ENCODE results near the gene DRGX. TPM values are rescaled to one million over a fixed set of nuclear protein-coding genes. Genes with fewer than 3 reads are reported as not detected.
A peak's percentile ranks its signal among the peaks of the same experiment; 100 is the strongest.

DRGX gene
- total and polyA plus RNA-seq, 10 of the 15 experiments (the other 5 are each of a cell fraction or from before 2014, with no cell fraction given) = not detected

GRCh38 chr10:49444349-49444748, 48.5 kb upstream of the DRGX start:
- Histone ChIP-seq H4K20me1 (ENCODE audit: control insufficient read depth, insufficient read depth) (no peaks in the 10 kb centered on the region), H3K27me3 (replicated peaks in 1 of 2; ENCODE audit: control insufficient read depth in 2 of 2, insufficient read depth in 2 of 2, low read length in 1 of 2) (no peaks in the 10 kb centered on the region), H3K79me2 (ENCODE audit: control insufficient read depth, insufficient read depth, low read length) (no peaks in the 10 kb centered on the region), H3K27ac (ENCODE audit: control insufficient read depth, insufficient read depth) (no peak overlapping the region), H2AFZ (ENCODE audit: control insufficient read depth, low read depth, low read length) (no peak overlapping the region), H3K36me3 (ENCODE audit: control insufficient read depth in 2 of 2, insufficient read depth in 2 of 2, low read length in 1 of 2) (no peaks in the 10 kb centered on the region), H3K9me3 (replicated peaks; ENCODE audit: control insufficient read depth, insufficient read depth, low read length) (no peaks in the 10 kb centered on the region), H3K4me1 (ENCODE audit: control insufficient read depth, insufficient read depth, low read length) (no peaks in the 10 kb centered on the region), H3K9ac (ENCODE audit: control insufficient read depth, insufficient read depth, low read length) (no peak overlapping the region), H3K4me2 (ENCODE audit: control insufficient read depth, insufficient read depth) (no peak overlapping the region), H3K4me3 (no peak overlapping the region)
- RAD21 ChIA-PET (ENCODE audit: unreplicated experiment) = no interaction called here
- SMC1A ChIA-PET (ENCODE audit: uncharacterized antibody, unreplicated experiment) = no interaction called here
- intact Hi-C loops (cut with micrococcal nuclease; ENCODE audit: unreplicated experiment) (no loop called here), in situ Hi-C loops (cut with MboI) (no loop called here)
- no TSS peak for BruUV-seq (replicated peaks)
- no peak for DNase-seq (ENCODE audit: low read depth, low spot score)
- POLR2A ChIA-PET = interaction anchor here (0.6 kb wide), 1 partner anchor 272 kb away, joined by 3 read pairs; no protein-coding TSS in a partner anchor
- CTCF ChIA-PET = interaction anchor here (1.5 kb wide), 1 partner anchor 37 kb away, joined by 3 read pairs; no protein-coding TSS in a partner anchor
- no peak for ATAC-seq
- WGBS (ENCODE audit: insufficient coverage, insufficient replicate concordance, low lambda C conversion rate, missing lambda C conversion rate) = 55% methylated on average over 4 of the region's 4 CpGs
- peak; percentile 57 for FAIRE-seq
- TF ChIP-seq TCF12 (IDR thresholded peaks at IDR 0.05; ENCODE audit: low read depth, low read length) (no peak), NRF1 (conservative IDR thresholded peaks at IDR 0.05; ENCODE audit: low read depth, low read length) (no peak), SP1 (IDR thresholded peaks at IDR 0.05; ENCODE audit: low read depth, low read length) (no peak), SMC3 (IDR thresholded peaks at IDR 0.05; ENCODE audit: borderline replicate concordance, low read length) (no peak), FOS (IDR thresholded peaks at IDR 0.05; ENCODE audit: borderline replicate concordance, extremely low read depth, insufficient read length) (no peak)

GRCh38 chr10:49442863-49443262, 47.0 kb upstream of the DRGX start:
- DNase-seq (ENCODE audit: low read depth, low spot score) = no peak
- Histone ChIP-seq H3K4me3 (no peak overlapping the region), H2AFZ (ENCODE audit: control insufficient read depth, low read depth, low read length) (no peak overlapping the region), H4K20me1 (ENCODE audit: control insufficient read depth, insufficient read depth) (no peaks in the 10 kb centered on the region), H3K9me3 (replicated peaks; ENCODE audit: control insufficient read depth, insufficient read depth, low read length) (no peaks in the 10 kb centered on the region), H3K27me3 (replicated peaks in 1 of 2; ENCODE audit: control insufficient read depth in 2 of 2, insufficient read depth in 2 of 2, low read length in 1 of 2) (no peaks in the 10 kb centered on the region), H3K9ac (ENCODE audit: control insufficient read depth, insufficient read depth, low read length) (no peak overlapping the region), H3K4me1 (ENCODE audit: control insufficient read depth, insufficient read depth, low read length) (no peaks in the 10 kb centered on the region), H3K27ac (ENCODE audit: control insufficient read depth, insufficient read depth) (no peak overlapping the region), H3K79me2 (ENCODE audit: control insufficient read depth, insufficient read depth, low read length) (no peaks in the 10 kb centered on the region), H3K36me3 (ENCODE audit: control insufficient read depth in 2 of 2, insufficient read depth in 2 of 2, low read length in 1 of 2) (no peaks in the 10 kb centered on the region), H3K4me2 (ENCODE audit: control insufficient read depth, insufficient read depth) (no peak overlapping the region)
- intact Hi-C loops (cut with micrococcal nuclease; ENCODE audit: unreplicated experiment) (no loop called here), in situ Hi-C loops (cut with MboI) (no loop called here)
- BruUV-seq (replicated peaks) = no TSS peak
- FAIRE-seq = no peak
- no peak for ATAC-seq
- CTCF ChIA-PET = no interaction called here
- 95% methylated on average over 4 of the region's 4 CpGs for WGBS (ENCODE audit: insufficient coverage, insufficient replicate concordance, low lambda C conversion rate, missing lambda C conversion rate)
- SMC1A ChIA-PET (ENCODE audit: uncharacterized antibody, unreplicated experiment) = no interaction called here
- TF ChIP-seq SREBF1 (IDR thresholded peaks at IDR 0.05; ENCODE audit: low read length) (no peak), POLR2A (IDR thresholded peaks at IDR 0.05; ENCODE audit: low read depth, low read length) (no peak), E4F1 (IDR thresholded peaks at IDR 0.05; ENCODE audit: borderline replicate concordance, partially characterized antibody) (no peak), ZNF274 (IDR thresholded peaks at IDR 0.05; ENCODE audit: insufficient read depth, insufficient read length) (no peak), MYC (IDR thresholded peaks at IDR 0.05; ENCODE audit: insufficient read depth, insufficient read length, insufficient replicate concordance, low read length, severe bottlenecking) (no peak)
- POLR2A ChIA-PET = no interaction called here
- RAD21 ChIA-PET (ENCODE audit: unreplicated experiment) = no interaction called here

All from GM12878 (cell line).